Ascending aorta (tissue), 2 donors: ENCODE measurements around the gene GOSR2. TPM values are rescaled to one million over a fixed set of nuclear protein-coding genes. Genes with fewer than 3 reads are reported as not detected.

Experiments
- DNase-seq, 2 donors: peaks; one replicate each; pipeline ENCODE4 v3.0.0-alpha.2; 2019; ENCODE audit warnings: low spot score in 2 of 2
- H3K27ac ChIP-seq, 2 donors: fragments of 200-600 bp; sonication (generic); one replicate each; pipeline ENCODE4 v1.5.1; 2016 to 2017; ENCODE audit warnings: mild to moderate bottlenecking in 1 of 2
- H3K27me3 ChIP-seq: fragments of 200-600 bp; sonication (generic); one replicate; pipeline ENCODE4 v1.5.1; 2017
- H3K36me3 ChIP-seq, 2 donors: fragments of 200-600 bp; sonication (generic); one replicate each; pipeline ENCODE4 v1.5.1; 2016
- H3K4me1 ChIP-seq, 2 donors: fragments of 200-600 bp; sonication (generic); one replicate each; pipeline ENCODE4 v1.5.1; 2016 to 2017; ENCODE audit warnings: mild to moderate bottlenecking in 1 of 2
- H3K4me3 ChIP-seq, 2 donors: fragments of 200-600 bp; sonication (generic); one replicate each; pipeline ENCODE4 v1.5.1; 2016 to 2017; ENCODE audit warnings: mild to moderate bottlenecking in 1 of 2
- H3K9me3 ChIP-seq, 2 donors: fragments of 200-600 bp; sonication (generic); one replicate each; pipeline ENCODE4 v1.5.1; 2016
- CTCF ChIP-seq, 3 experiments: fragments of 200-600 bp in 2 of 3; fragments of 450-650 bp in 1 of 3; sonication (generic) in 2 of 3; IDR thresholded peaks; one replicate each; pipeline ENCODE4 v1.5.1; 2016 to 2019; ENCODE audit warnings: antibody characterized with exemption in 3 of 3, mild to moderate bottlenecking in 1 of 3, moderate library complexity in 1 of 3
- intact Hi-C: fragments of 100-400 bp; cut with DNase I; formaldehyde crosslinking; loops from one replicate; pipeline ENCODE4 v1.15.1; 2023
- total RNA-seq: library from RNA; depleted of rRNA; stranded (reverse); fragments of >200 nt; gene quantifications from one replicate; pipeline ENCODE4 v1.1.0, GENCODE V29; 2016

Gene GOSR2
- total RNA-seq, 1 donor from 2014 or later, result 36.4 TPM

- Histone ChIP-seq H3K4me3 (no peak overlapping the region), H3K36me3 (peaks cover 69 to 76% of the 10 kb centered on the region in 2 donors), H3K4me1 (no peaks in the 10 kb centered on the region), H3K27ac (no peak overlapping the region), H3K27me3 (no peaks in the 10 kb centered on the region), H3K9me3 (no peaks in the 10 kb centered on the region)
- no peak for TF ChIP-seq CTCF (IDR thresholded peaks at IDR 0.05)
- intact Hi-C loops, result no loop called here
- no peak for DNase-seq
These were observed 8.6 kb downstream of the GOSR2 start for GRCh38 chr17:46931596-46931995.

- peaks cover 82 to 98% of the 10 kb centered on the region in 2 donors for H3K36me3 ChIP-seq
- intact Hi-C loops, result no loop called here
These were observed 12.8 kb downstream of the GOSR2 start for GRCh38 chr17:46935658-46936266.

GRCh38 chr17:46940692-46941404, 17.9 kb downstream of the GOSR2 start:
- peaks cover 31 to 54% of the 10 kb centered on the region in 2 donors for H3K36me3 ChIP-seq

More at GRCh38 chr17:46935658-46936266, 12.8 kb downstream of the GOSR2 start:
- Histone ChIP-seq H3K27ac (no peak overlapping the region), H3K27me3 (no peaks in the 10 kb centered on the region), H3K9me3 (no peaks in the 10 kb centered on the region), H3K4me3 (no peak overlapping the region), H3K4me1 (no peaks in the 10 kb centered on the region)
- no peak for DNase-seq
- no peak for TF ChIP-seq CTCF (IDR thresholded peaks at IDR 0.05)

GRCh38 chr17:46942441-46943217, 19.7 kb downstream of the GOSR2 start:
- TF ChIP-seq CTCF (IDR thresholded peaks at IDR 0.05), result peak; percentile 42 to 76 (median 73)
- intact Hi-C loops, result loop anchor here (1.0 kb wide), 1 partner anchor 59 kb away; no protein-coding TSS in a partner anchor
- H3K4me3 ChIP-seq, result no peak overlapping the region
- no peak overlapping the region for H3K27ac ChIP-seq
- no peaks in the 10 kb centered on the region for H3K9me3 ChIP-seq
- DNase-seq, result peak in 1 of 2 donors; percentile 82
- peaks cover 6 to 15% of the 10 kb centered on the region in 2 donors for H3K4me1 ChIP-seq
- peaks cover 22 to 38% of the 10 kb centered on the region in 2 donors for H3K36me3 ChIP-seq
- H3K27me3 ChIP-seq, result no peaks in the 10 kb centered on the region

More at GRCh38 chr17:46940692-46941404, 17.9 kb downstream of the GOSR2 start:
- H3K9me3 ChIP-seq, result no peaks in the 10 kb centered on the region
- H3K4me1 ChIP-seq, result peaks cover 6 to 15% of the 10 kb centered on the region in 2 donors
- H3K27ac ChIP-seq, result no peak overlapping the region
- H3K27me3 ChIP-seq, result no peaks in the 10 kb centered on the region
- TF ChIP-seq CTCF (IDR thresholded peaks at IDR 0.05), result peak; percentile 57 to 81 (median 65)
- no peak overlapping the region for H3K4me3 ChIP-seq
- intact Hi-C loops, result no loop called here
- DNase-seq, result peak in 1 of 2 donors; percentile 78

- Histone ChIP-seq H3K27me3 (no peaks in the 10 kb centered on the region), H3K27ac (no peak overlapping the region), H3K4me1 (peaks cover 6 to 15% of the 10 kb centered on the region in 2 donors), H3K36me3 (peaks cover 16 to 33% of the 10 kb centered on the region in 2 donors), H3K9me3 (no peaks in the 10 kb centered on the region), H3K4me3 (no peak overlapping the region)
- TF ChIP-seq CTCF (IDR thresholded peaks at IDR 0.05), result no peak
- intact Hi-C loops, result no loop called here
- DNase-seq, result no peak
These were observed 20.2 kb downstream of the GOSR2 start for GRCh38 chr17:46943218-46943500.
